Panc1 (cell line): Measurements from ENCODE around the gene IGSF21.

Experiments
- CTCF ChIP-seq: fragments of 450-650 bp; IDR thresholded peaks from 2 replicates; pipeline ENCODE4 v1.5.1; 2017; ENCODE audit warnings: mild to moderate bottlenecking
- POLR2AphosphoS5 ChIP-seq: IDR thresholded peaks from 2 replicates; pipeline ENCODE4 v1.6.1; 2012; ENCODE audit warnings: mild to moderate bottlenecking, low read depth, low read length, moderate library complexity

- no peak for TF ChIP-seq CTCF
- no peak for TF ChIP-seq POLR2AphosphoS5
Measured at GRCh38 chr1:18415448-18416027, 307.9 kb downstream of the IGSF21 start.
